Memory B cell (primary cell): ENCODE data around the gene SMCO3.

Experiments
- ATAC-seq: fragments of 150-1000 bp; cut with Tn5 transposase; 2 replicates; pipeline ENCODE4 v1.10.0; 2021; ENCODE audit warnings: low read depth, mild to moderate bottlenecking, moderate library complexity
- DNase-seq, 2 donors: peaks; one replicate each; pipeline ENCODE4 v3.0.0; 2022; ENCODE audit warnings: low spot score in 2 of 2
- H3K27ac Mint-ChIP-seq: one replicate; pipeline ENCODE4 v1.8.0; 2022; ENCODE audit warnings: mild to moderate bottlenecking, moderate library complexity, mixed read lengths
- H3K27me3 Mint-ChIP-seq: one replicate; pipeline ENCODE4 v1.8.0; 2022; ENCODE audit warnings: mixed read lengths
- H3K36me3 Mint-ChIP-seq: one replicate; pipeline ENCODE4 v1.8.0; 2022; ENCODE audit warnings: mild to moderate bottlenecking, mixed read lengths
- H3K4me1 Mint-ChIP-seq: one replicate; pipeline ENCODE4 v1.8.0; 2022; ENCODE audit warnings: mixed read lengths
- H3K4me3 Mint-ChIP-seq: one replicate; pipeline ENCODE4 v1.8.0; 2022; ENCODE audit warnings: mild to moderate bottlenecking, moderate library complexity, mixed read lengths
- H3K9me3 Mint-ChIP-seq: one replicate; pipeline ENCODE4 v1.8.0; 2022; ENCODE audit warnings: mixed read lengths

SMCO3 gene

GRCh38 chr12:14814014-14814413 is at the start of gene SMCO3:
Gene SMCO3, minus strand, starts transcription at chr12:14814182. Its CDS starts 7,502 bp downstream, at chr12:14806680.
- H3K27me3 Mint-ChIP-seq, result no peaks in the 10 kb centered on the region

GRCh38 chr12:14860490-14860889 is 46.5 kb upstream of the SMCO3 start:
- no peak overlapping the region for H3K27ac Mint-ChIP-seq
- no peaks in the 10 kb centered on the region for H3K27me3 Mint-ChIP-seq
- no peak overlapping the region for H3K4me3 Mint-ChIP-seq
- no peak for DNase-seq
- H3K4me1 Mint-ChIP-seq, result peaks cover 15% of the 10 kb centered on the region
- H3K9me3 Mint-ChIP-seq, result peaks cover 17% of the 10 kb centered on the region
- no peak for ATAC-seq
- peaks cover 12% of the 10 kb centered on the region for H3K36me3 Mint-ChIP-seq

More at GRCh38 chr12:14814014-14814413, at the start of gene SMCO3:
- Mint-ChIP-seq H3K36me3 (peaks cover 3% of the 10 kb centered on the region), H3K4me1 (peaks cover 10% of the 10 kb centered on the region), H3K27ac (no peak within 1 kb of the TSS), H3K4me3 (no peak within 1 kb of the TSS), H3K9me3 (no peaks in the 10 kb centered on the region)
- ATAC-seq, result no peak
- DNase-seq, result no peak

DNA sequence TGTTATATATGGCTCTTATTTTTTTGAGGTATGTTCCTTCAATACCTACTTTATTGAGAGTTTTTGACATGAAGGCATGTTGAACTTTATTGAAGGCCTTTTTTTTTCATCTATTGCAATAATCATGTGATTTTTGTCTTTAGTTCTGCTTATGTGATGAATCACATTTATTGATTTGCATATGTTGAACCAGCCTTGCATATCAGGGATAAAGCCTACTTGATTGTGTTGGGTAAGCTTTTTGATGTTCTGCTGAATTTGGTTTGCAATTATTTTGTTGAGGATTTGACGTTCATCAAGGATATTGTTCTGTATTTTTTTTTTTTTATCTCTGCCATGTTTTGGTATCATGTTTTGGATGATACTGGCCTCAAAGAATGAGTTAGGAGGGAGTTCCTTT is 44.5 kb upstream of the SMCO3 start:
- H3K27ac Mint-ChIP-seq, result peak overlapping the region; percentile 67
- peaks cover 22% of the 10 kb centered on the region for H3K4me1 Mint-ChIP-seq
- DNase-seq (no peak), ATAC-seq (peak; percentile 65)
- H3K4me3 Mint-ChIP-seq, result no peak overlapping the region
- H3K9me3 Mint-ChIP-seq, result peaks cover 16% of the 10 kb centered on the region
- H3K27me3 Mint-ChIP-seq, result no peaks in the 10 kb centered on the region
- peaks cover 12% of the 10 kb centered on the region for H3K36me3 Mint-ChIP-seq

- Mint-ChIP-seq H3K9me3 (peaks cover 9% of the 10 kb centered on the region), H3K36me3 (peaks cover 4% of the 10 kb centered on the region), H3K4me1 (peaks cover 22% of the 10 kb centered on the region), H3K4me3 (peak overlapping the region; percentile 35), H3K27me3 (no peaks in the 10 kb centered on the region), H3K27ac (peak overlapping the region; percentile 79)
- ATAC-seq (peak; percentile 24), DNase-seq (no peak)
Observed at GRCh38 chr12:14854586-14855183, 40.7 kb upstream of the SMCO3 start.

DNA sequence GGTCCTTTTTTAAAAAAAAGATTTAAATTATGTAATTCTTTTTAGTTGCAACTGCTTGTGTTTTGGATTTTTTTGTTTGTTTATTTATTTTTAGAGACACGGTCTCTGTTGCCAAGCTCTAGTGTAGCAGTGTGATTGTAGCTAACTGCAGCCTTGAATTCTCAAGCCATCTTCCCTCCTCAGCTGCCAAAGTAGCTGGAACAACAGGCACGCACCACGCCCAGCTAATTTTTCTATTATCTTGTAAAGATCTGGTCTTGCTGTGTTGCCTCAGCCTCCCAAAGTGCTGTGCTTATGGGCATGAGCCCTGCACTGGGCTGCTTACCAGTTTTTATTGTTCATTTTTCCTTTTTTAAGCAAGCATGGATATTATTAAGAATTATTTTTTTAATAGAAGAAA is 40.0 kb upstream of the SMCO3 start:
- Mint-ChIP-seq H3K27me3 (no peaks in the 10 kb centered on the region), H3K36me3 (no peaks in the 10 kb centered on the region), H3K27ac (no peak overlapping the region), H3K4me3 (no peak overlapping the region), H3K4me1 (peaks cover 19% of the 10 kb centered on the region), H3K9me3 (peaks cover 3% of the 10 kb centered on the region)
- ATAC-seq (no peak), DNase-seq (no peak)

DNA sequence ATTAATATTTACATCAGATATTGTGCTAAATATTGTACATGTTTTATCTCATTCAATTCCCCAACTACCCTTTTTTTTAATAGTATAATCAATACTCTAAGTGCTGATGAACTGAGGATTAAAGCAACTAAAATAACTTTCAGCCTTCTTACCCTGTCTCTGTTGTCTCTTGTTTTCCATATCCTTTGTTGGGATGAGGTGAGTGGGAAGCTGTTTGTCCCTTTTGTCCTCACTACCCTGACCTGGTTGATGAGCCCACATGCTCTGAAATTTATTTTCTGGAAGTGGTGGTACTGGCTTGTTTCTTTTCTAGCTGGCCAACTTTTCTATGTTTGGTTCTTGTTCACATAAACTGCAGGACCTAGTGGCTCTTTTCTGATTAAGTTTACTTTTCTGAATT is 38.9 kb upstream of the SMCO3 start:
- Mint-ChIP-seq H3K4me3 (no peak overlapping the region), H3K9me3 (peaks cover 3% of the 10 kb centered on the region), H3K27me3 (no peaks in the 10 kb centered on the region), H3K27ac (no peak overlapping the region), H3K4me1 (peaks cover 8% of the 10 kb centered on the region), H3K36me3 (no peaks in the 10 kb centered on the region)
- ATAC-seq, result no peak
- no peak for DNase-seq

- no peak overlapping the region for H3K4me3 Mint-ChIP-seq
- no peaks in the 10 kb centered on the region for H3K36me3 Mint-ChIP-seq
- DNase-seq, result no peak
- ATAC-seq, result no peak
- no peaks in the 10 kb centered on the region for H3K27me3 Mint-ChIP-seq
- H3K4me1 Mint-ChIP-seq, result peaks cover 7% of the 10 kb centered on the region
- peaks cover under 1% of the 10 kb centered on the region for H3K9me3 Mint-ChIP-seq
- no peak overlapping the region for H3K27ac Mint-ChIP-seq
Observed at GRCh38 chr12:14850929-14851663, 37.1 kb upstream of the SMCO3 start.

GRCh38 chr12:14849661-14850060 is 35.7 kb upstream of the SMCO3 start:
- Mint-ChIP-seq H3K4me1 (peaks cover 7% of the 10 kb centered on the region), H3K36me3 (no peaks in the 10 kb centered on the region), H3K4me3 (no peak overlapping the region), H3K27ac (peak overlapping the region; percentile 7), H3K27me3 (no peaks in the 10 kb centered on the region), H3K9me3 (no peaks in the 10 kb centered on the region)
- DNase-seq (no peak), ATAC-seq (no peak)

DNA sequence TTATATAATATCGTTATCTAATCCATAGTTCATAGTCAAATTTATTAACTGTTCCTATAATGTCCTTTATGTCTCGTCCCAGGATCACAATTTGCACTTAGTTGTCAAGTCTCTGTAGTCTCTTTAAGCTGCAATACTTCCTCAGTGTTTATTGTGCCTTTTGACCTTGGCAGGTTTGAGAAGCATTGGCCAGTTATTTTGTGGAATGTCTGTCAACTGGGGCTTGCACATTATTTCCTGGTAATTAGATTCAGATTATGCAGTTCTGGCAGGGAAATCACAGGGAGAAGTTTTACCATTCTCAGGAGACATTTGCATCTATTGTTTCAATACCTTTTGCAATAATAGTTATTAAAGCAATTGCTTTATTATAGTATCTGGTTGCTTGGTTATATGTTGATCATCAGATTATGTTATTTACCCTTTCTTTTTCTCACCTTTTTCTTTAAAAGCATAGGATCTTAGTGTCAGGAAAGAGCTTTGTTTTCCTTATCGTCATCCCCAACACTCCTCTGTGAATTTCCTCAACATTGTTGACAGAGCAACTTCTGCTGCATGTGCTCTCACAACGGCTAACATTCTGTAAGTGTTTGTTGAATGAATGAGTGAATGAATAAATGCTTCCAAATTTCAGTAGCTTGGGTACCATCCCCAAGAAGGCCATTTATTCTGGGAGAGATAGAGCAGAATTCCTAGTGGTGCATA is 33.0 kb upstream of the SMCO3 start:
- DNase-seq (no peak), ATAC-seq (no peak)
- Mint-ChIP-seq H3K4me3 (no peak overlapping the region), H3K27ac (no peak overlapping the region), H3K4me1 (peaks cover 4% of the 10 kb centered on the region), H3K27me3 (no peaks in the 10 kb centered on the region), H3K36me3 (no peaks in the 10 kb centered on the region), H3K9me3 (no peaks in the 10 kb centered on the region)

DNA sequence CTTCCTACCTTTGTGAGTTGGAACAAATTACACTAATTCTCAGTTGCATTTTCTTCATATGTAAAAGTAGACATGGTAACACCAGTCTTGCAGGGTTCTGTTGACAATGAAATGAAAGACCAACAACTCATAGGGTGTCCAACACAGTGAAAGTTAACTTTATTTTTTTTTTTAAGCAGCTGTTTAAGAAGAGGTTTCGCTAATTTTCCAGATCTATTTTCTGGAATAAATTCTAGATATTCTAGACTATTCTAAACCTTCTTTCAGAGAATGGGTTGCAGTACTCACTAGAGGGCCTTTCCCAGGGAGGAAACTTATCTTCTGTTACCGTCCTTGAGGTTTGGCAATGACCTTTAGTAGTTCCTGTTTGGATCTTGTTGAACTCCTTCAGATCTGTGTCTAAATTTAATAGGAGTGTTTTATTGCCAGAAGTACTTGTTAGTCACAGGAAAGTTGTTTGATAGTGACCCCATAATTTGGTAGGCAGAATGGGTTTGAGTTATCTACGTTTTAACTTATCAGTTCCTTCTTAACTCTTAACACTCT is 32.1 kb upstream of the SMCO3 start:
- Mint-ChIP-seq H3K36me3 (no peaks in the 10 kb centered on the region), H3K4me1 (peaks cover 7% of the 10 kb centered on the region), H3K9me3 (no peaks in the 10 kb centered on the region), H3K27me3 (no peaks in the 10 kb centered on the region), H3K27ac (no peak overlapping the region), H3K4me3 (no peak overlapping the region)
- ATAC-seq, result no peak
- no peak for DNase-seq

DNA sequence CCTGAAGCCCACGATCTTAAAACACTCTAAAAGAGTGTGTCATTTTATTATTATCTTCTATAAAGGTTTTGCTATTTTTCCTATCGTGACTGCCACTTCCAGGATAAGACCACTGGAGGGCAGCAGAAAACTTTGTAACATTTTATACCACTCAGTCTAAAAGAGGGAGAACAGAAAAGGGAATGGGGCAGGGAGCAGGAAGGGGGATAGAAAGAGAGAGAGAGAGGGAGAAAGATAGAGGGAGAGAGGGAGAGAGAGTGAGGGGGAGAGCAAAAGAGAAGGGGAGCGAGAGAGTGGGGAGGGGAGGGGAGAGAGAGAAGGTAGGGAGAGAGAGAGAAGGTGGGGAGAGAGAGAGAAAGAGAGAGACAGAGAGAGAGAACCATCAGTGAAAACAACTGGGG is 31.4 kb upstream of the SMCO3 start:
- no peaks in the 10 kb centered on the region for H3K36me3 Mint-ChIP-seq
- H3K4me3 Mint-ChIP-seq, result peak overlapping the region; percentile 12
- ATAC-seq, result peak; percentile 57
- H3K27ac Mint-ChIP-seq, result no peak overlapping the region
- peaks cover 7% of the 10 kb centered on the region for H3K4me1 Mint-ChIP-seq
- no peaks in the 10 kb centered on the region for H3K27me3 Mint-ChIP-seq
- H3K9me3 Mint-ChIP-seq, result no peaks in the 10 kb centered on the region
- DNase-seq, result peak; percentile 44 to 50

- H3K27me3 Mint-ChIP-seq, result no peaks in the 10 kb centered on the region
- DNase-seq (no peak), ATAC-seq (no peak)
- no peak overlapping the region for H3K27ac Mint-ChIP-seq
- no peaks in the 10 kb centered on the region for H3K9me3 Mint-ChIP-seq
- H3K36me3 Mint-ChIP-seq, result no peaks in the 10 kb centered on the region
- H3K4me1 Mint-ChIP-seq, result peaks cover 7% of the 10 kb centered on the region
- no peak overlapping the region for H3K4me3 Mint-ChIP-seq
Observed at GRCh38 chr12:14844401-14844800, 30.4 kb upstream of the SMCO3 start.

GRCh38 chr12:14843425-14843887 is 29.5 kb upstream of the SMCO3 start, which contains the start of gene ART4:
Gene ART4, minus strand, starts transcription at chr12:14843526. Its CDS starts 413 bp downstream, at chr12:14843113.
- Mint-ChIP-seq H3K27me3 (no peaks in the 10 kb centered on the region), H3K36me3 (no peaks in the 10 kb centered on the region), H3K4me1 (peaks cover 7% of the 10 kb centered on the region), H3K9me3 (peaks cover 1% of the 10 kb centered on the region), H3K27ac (no peak within 1 kb of the TSS), H3K4me3 (no peak within 1 kb of the TSS)
- DNase-seq (no peak), ATAC-seq (no peak)

DNA sequence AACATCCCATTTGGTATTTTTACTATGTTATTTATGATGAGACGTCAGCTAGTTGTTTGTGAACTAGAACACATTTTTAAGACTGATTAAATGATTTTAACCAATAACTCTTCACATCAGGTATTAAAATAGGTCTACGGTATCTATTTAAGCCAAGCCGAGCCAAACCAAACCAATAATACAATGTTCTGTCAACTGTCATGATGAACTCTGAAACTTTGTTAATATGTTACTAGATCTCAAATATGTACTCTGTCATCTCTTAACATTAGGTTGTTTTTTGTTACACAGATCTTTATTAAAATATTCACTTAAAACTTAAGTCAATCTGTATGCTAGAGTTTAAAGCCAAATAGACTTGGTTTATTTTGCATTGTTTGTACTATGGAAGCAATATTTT is 28.3 kb upstream of the SMCO3 start:
- ATAC-seq, result no peak
- Mint-ChIP-seq H3K36me3 (no peaks in the 10 kb centered on the region), H3K27me3 (no peaks in the 10 kb centered on the region), H3K27ac (no peak overlapping the region), H3K4me3 (no peak overlapping the region), H3K9me3 (peaks cover 1% of the 10 kb centered on the region), H3K4me1 (peaks cover 7% of the 10 kb centered on the region)
- DNase-seq, result no peak
